ENCODE measurements around the gene HDDC3.

The HDDC3 gene

DNA sequence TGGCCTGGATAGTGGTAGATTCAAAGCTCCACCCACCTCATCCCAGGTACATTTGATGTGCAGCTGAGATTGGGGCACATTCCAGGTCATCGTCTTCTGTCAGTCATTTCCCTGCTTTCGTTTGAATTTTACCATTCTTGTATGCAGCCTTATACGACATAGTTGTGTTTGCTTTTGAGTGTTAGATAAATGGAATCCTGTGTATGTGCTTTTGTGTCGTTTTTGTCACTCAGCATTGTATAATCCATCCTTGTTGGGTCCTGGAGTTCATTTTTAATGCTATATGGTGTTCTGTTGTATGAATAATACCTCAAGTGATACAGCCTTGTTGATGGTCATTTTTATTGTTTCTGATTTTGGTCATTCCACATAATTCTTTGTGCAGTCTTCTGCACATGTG is 29.7 kb upstream of the HDDC3 start:
- Histone ChIP-seq H3K36me3 (ENCODE audit: control insufficient read depth in 2 of 2, insufficient read depth in 2 of 2, low read length in 2 of 2) (peaks cover 33 to 51% of the 10 kb centered on the region in 2 donors), H3K4me1 (ENCODE audit: control insufficient read depth in 2 of 2, insufficient read depth in 2 of 2, low read length in 2 of 2) (peaks cover 4 to 5% of the 10 kb centered on the region in 2 donors), H3K4me3 (ENCODE audit: low read length in 2 of 2) (no peak overlapping the region)

DNA sequence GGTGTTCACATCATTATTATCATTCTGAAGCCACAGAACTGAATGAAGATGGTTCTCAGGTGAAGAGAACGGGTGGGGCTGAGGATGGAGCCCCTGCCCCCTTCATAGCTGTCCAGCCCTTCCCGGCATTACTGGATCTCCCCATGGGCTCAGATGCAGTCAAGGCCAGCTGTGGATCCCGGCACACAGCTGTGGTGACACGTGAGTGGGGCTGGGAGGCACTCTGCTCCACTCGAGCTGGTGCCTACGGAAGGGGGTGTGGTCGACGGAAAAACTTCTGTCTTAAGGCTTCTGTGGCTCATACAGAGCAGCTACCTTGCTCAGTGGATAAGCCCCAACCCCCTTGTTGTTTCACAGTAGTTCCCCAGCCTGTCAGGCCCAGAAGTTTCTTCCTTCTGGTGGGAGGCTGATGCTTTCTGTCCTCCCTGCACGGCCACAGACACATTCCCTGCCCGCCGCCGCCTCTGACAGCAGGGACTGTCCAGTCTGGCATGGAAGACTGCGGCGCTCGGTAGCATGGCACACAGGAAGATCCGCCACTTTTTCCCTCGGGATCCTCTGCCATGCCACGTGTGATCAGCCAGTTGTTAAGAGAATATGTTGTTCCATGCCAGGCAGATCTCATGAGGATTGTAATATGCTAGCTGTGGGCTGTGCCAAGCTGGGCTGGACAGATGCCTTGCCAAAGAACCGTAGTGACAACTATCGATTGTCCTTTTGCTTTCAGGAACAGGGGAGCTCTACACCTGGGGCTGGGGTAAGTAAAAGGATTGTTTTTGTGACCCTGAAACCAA is 28.1 kb upstream of the HDDC3 start:
- Histone ChIP-seq H3K36me3 (ENCODE audit: control insufficient read depth in 2 of 2, insufficient read depth in 2 of 2, low read length in 2 of 2) (peaks cover 22 to 40% of the 10 kb centered on the region in 2 donors), H3K4me3 (ENCODE audit: low read length in 2 of 2) (no peak overlapping the region), H3K4me1 (ENCODE audit: control insufficient read depth in 2 of 2, insufficient read depth in 2 of 2, low read length in 2 of 2) (peaks cover 14 to 15% of the 10 kb centered on the region in 2 donors), H3K9me3 (ENCODE audit: control insufficient read depth in 2 of 2, low read length in 2 of 2) (no peaks in the 10 kb centered on the region), H3K27me3 (ENCODE audit: control insufficient read depth in 2 of 2, insufficient read depth in 2 of 2, low read length in 2 of 2) (no peaks in the 10 kb centered on the region), H3K27ac (ENCODE audit: low read depth in 2 of 2, low read length in 2 of 2) (no peak overlapping the region), H3K9ac (ENCODE audit: low read depth in 1 of 2, low read length in 2 of 2) (no peak overlapping the region)

More for the DNA sequence above, 29.7 kb upstream of the HDDC3 start:
- H3K27me3 ChIP-seq (ENCODE audit: control insufficient read depth in 2 of 2, insufficient read depth in 2 of 2, low read length in 2 of 2) = no peaks in the 10 kb centered on the region
- H3K9me3 ChIP-seq (ENCODE audit: control insufficient read depth in 2 of 2, low read length in 2 of 2) = no peaks in the 10 kb centered on the region
- H3K27ac ChIP-seq (ENCODE audit: low read depth in 2 of 2, low read length in 2 of 2) = no peak overlapping the region
- no peak overlapping the region for H3K9ac ChIP-seq (ENCODE audit: low read depth in 1 of 2, low read length in 2 of 2)

DNA sequence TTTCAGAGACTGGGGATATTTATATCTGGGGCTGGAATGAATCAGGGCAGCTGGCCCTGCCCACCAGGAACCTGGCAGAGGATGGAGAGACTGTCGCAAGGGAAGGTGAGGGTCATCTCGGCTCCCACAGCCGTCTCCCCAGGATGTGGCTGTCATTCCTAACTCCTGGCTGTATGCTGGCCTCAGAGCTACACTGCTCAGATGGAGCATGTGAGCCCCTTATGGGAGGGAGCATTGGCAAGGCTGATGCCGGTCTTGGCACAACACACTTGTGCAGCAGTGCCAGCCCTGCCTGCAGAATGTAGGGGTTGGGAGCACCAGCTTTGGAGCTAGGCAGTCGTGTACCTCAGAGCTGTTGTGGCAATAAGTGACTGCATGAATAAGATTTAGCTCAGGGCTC is 27.5 kb upstream of the HDDC3 start:
- no peaks in the 10 kb centered on the region for H3K27me3 ChIP-seq (ENCODE audit: control insufficient read depth in 2 of 2, insufficient read depth in 2 of 2, low read length in 2 of 2)
- H3K4me1 ChIP-seq (ENCODE audit: control insufficient read depth in 2 of 2, insufficient read depth in 2 of 2, low read length in 2 of 2) = peaks cover 17 to 20% of the 10 kb centered on the region in 2 donors
- no peaks in the 10 kb centered on the region for H3K9me3 ChIP-seq (ENCODE audit: control insufficient read depth in 2 of 2, low read length in 2 of 2)
- no peak overlapping the region for H3K9ac ChIP-seq (ENCODE audit: low read depth in 1 of 2, low read length in 2 of 2)
- no peak overlapping the region for H3K27ac ChIP-seq (ENCODE audit: low read depth in 2 of 2, low read length in 2 of 2)
- H3K4me3 ChIP-seq (ENCODE audit: low read length in 2 of 2) = no peak overlapping the region
- H3K36me3 ChIP-seq (ENCODE audit: control insufficient read depth in 2 of 2, insufficient read depth in 2 of 2, low read length in 2 of 2) = peaks cover 22 to 37% of the 10 kb centered on the region in 2 donors

DNA sequence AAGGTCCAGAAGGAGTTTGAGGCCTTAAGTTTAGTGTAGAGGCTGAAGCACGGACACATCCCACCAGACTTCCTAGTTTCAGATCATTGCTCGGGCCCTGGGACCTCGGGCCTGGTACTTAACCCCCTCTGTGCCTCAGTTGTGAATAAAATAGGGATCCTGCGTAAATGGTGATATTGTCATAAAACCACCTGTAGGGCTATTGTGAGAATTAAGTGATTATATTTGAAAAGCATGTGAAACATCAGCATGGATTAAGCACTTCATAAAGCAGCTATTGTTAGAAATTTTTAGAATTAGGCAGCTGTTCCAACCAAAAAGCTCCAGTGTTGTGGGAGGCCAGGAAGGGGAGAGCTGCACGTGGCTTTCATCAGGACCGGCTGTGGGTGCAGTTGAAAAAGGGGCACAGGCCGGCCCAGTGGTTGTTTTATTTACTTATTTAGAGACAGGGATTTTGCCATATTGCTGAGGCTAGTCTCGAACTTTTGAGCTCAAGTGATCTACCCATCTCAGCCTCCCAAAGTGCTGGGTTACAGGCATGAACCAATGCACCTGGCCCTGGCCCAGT is 26.8 kb upstream of the HDDC3 start:
- Histone ChIP-seq H3K9ac (ENCODE audit: low read depth in 1 of 2, low read length in 2 of 2) (no peak overlapping the region), H3K4me1 (ENCODE audit: control insufficient read depth in 2 of 2, insufficient read depth in 2 of 2, low read length in 2 of 2) (peaks cover 17 to 22% of the 10 kb centered on the region in 2 donors), H3K27me3 (ENCODE audit: control insufficient read depth in 2 of 2, insufficient read depth in 2 of 2, low read length in 2 of 2) (no peaks in the 10 kb centered on the region), H3K36me3 (ENCODE audit: control insufficient read depth in 2 of 2, insufficient read depth in 2 of 2, low read length in 2 of 2) (peaks cover 22 to 36% of the 10 kb centered on the region in 2 donors), H3K9me3 (ENCODE audit: control insufficient read depth in 2 of 2, low read length in 2 of 2) (no peaks in the 10 kb centered on the region), H3K27ac (ENCODE audit: low read depth in 2 of 2, low read length in 2 of 2) (no peak overlapping the region), H3K4me3 (ENCODE audit: low read length in 2 of 2) (no peak overlapping the region)

DNA sequence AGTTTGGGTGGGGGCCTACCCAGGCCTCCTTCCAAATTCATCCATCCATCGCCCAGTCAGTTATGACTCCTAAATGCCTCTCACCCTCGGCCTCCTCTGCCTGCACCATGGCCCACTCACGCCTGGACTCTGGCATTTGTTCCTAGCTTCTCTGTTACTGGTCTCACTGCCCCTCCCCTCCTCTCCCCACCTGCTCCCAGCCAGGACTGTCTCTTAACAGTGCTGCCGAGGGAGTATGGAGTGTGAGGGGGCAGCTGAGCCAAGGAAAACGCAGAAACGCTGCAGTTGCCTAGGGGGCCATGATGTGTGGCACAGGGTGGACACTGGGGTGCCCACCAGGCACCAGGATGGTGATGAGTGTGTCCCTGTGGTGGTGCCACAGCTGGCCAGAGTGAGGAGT is 25.4 kb upstream of the HDDC3 start:
- no peaks in the 10 kb centered on the region for H3K27me3 ChIP-seq (ENCODE audit: control insufficient read depth in 2 of 2, insufficient read depth in 2 of 2, low read length in 2 of 2)
- H3K27ac ChIP-seq (ENCODE audit: low read depth in 2 of 2, low read length in 2 of 2) = no peak overlapping the region
- H3K36me3 ChIP-seq (ENCODE audit: control insufficient read depth in 2 of 2, insufficient read depth in 2 of 2, low read length in 2 of 2) = peaks cover 23 to 40% of the 10 kb centered on the region in 2 donors
- H3K4me1 ChIP-seq (ENCODE audit: control insufficient read depth in 2 of 2, insufficient read depth in 2 of 2, low read length in 2 of 2) = peaks cover 17 to 22% of the 10 kb centered on the region in 2 donors
- no peaks in the 10 kb centered on the region for H3K9me3 ChIP-seq (ENCODE audit: control insufficient read depth in 2 of 2, low read length in 2 of 2)
- H3K4me3 ChIP-seq (ENCODE audit: low read length in 2 of 2) = peak overlapping the region in 1 of 2 donors; percentile 68
- peak overlapping the region in 1 of 2 donors; percentile 99 for H3K9ac ChIP-seq (ENCODE audit: low read depth in 1 of 2, low read length in 2 of 2)

DNA sequence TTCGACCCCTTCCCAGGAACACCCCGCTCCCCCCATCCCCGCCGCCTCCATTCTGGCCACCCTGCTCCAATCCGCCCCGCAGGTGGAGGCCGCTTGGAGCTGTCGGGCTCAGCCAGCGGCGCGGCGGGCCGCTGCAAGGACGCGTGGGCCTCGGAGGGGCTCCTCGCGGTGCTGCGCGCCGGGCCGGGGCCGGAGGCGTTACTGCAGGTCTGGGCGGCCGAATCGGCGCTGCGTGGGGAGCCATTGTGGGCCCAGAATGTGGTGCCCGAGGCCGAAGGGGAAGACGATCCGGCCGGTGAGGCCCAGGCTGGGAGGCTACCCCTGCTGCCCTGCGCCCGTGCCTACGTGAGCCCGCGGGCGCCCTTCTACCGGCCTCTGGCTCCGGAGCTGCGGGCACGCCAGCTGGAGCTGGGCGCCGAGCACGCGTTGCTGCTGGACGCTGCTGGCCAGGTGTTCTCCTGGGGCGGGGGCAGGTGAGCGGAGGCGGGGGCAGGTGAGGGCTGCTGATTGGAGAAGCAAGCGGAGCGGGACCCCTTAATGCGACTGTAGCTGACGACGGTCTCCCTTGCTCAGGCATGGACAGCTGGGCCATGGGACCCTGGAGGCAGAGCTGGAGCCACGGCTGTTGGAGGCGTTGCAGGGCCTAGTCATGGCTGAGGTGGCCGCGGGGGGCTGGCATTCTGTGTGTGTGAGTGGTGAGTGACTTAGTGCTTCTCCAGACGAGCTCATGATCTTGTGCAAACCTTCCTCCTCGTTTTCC is 24.9 kb upstream of the HDDC3 start:
- Histone ChIP-seq H3K9me3 (ENCODE audit: control insufficient read depth in 2 of 2, low read length in 2 of 2) (no peaks in the 10 kb centered on the region), H3K27me3 (ENCODE audit: control insufficient read depth in 2 of 2, insufficient read depth in 2 of 2, low read length in 2 of 2) (no peaks in the 10 kb centered on the region), H3K4me1 (ENCODE audit: control insufficient read depth in 2 of 2, insufficient read depth in 2 of 2, low read length in 2 of 2) (peaks cover 17 to 22% of the 10 kb centered on the region in 2 donors), H3K36me3 (ENCODE audit: control insufficient read depth in 2 of 2, insufficient read depth in 2 of 2, low read length in 2 of 2) (peaks cover 22 to 37% of the 10 kb centered on the region in 2 donors), H3K4me3 (ENCODE audit: low read length in 2 of 2) (peak overlapping the region; percentile 68 to 78), H3K9ac (ENCODE audit: low read depth in 1 of 2, low read length in 2 of 2) (peak overlapping the region in 1 of 2 donors; percentile 99), H3K27ac (ENCODE audit: low read depth in 2 of 2, low read length in 2 of 2) (no peak overlapping the region)

DNA sequence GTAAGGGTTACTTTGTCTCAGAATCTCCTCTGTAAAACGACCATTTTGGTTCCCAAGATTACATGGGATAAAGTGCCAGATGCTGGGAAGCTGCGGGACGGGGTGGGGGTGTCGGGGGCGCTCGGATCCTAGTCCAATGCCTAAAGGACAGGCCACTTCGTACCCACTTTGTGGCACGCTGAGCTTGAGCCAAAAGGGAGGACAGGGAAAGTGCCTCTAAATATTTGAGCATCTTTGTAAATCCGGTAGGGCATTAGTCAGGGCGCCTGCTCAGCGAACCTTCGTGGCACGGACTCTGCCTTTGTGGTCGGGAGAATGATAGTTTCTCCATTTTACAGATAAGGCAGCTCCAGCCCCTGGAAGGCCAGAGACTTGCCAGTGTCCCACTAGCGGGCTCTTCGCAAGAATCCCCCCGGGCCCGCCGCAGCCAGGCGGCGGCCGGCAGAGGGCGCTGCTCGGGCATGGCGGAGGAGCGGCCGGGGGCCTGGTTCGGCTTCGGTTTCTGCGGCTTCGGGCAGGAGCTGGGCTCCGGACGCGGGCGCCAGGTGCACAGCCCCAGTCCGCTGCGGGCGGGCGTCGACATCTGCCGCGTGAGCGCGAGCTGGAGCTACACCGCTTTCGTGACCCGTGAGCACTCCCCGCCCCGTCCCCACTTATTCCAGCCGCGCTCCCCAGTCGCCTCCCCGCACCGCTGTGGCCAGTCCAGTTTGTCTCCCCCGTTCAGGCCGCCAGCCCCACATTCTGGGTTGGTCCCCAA is 24.1 kb upstream of the HDDC3 start:
- H3K4me1 ChIP-seq (ENCODE audit: control insufficient read depth in 2 of 2, insufficient read depth in 2 of 2, low read length in 2 of 2) = peaks cover 17 to 22% of the 10 kb centered on the region in 2 donors
- peak overlapping the region; percentile 63 to 78 for H3K4me3 ChIP-seq (ENCODE audit: low read length in 2 of 2)
- peak overlapping the region; percentile 56 to 99 for H3K9ac ChIP-seq (ENCODE audit: low read depth in 1 of 2, low read length in 2 of 2)
- peaks cover 23 to 37% of the 10 kb centered on the region in 2 donors for H3K36me3 ChIP-seq (ENCODE audit: control insufficient read depth in 2 of 2, insufficient read depth in 2 of 2, low read length in 2 of 2)
- peak overlapping the region; percentile 32 to 34 for H3K27ac ChIP-seq (ENCODE audit: low read depth in 2 of 2, low read length in 2 of 2)
- no peaks in the 10 kb centered on the region for H3K9me3 ChIP-seq (ENCODE audit: control insufficient read depth in 2 of 2, low read length in 2 of 2)
- no peaks in the 10 kb centered on the region for H3K27me3 ChIP-seq (ENCODE audit: control insufficient read depth in 2 of 2, insufficient read depth in 2 of 2, low read length in 2 of 2)

DNA sequence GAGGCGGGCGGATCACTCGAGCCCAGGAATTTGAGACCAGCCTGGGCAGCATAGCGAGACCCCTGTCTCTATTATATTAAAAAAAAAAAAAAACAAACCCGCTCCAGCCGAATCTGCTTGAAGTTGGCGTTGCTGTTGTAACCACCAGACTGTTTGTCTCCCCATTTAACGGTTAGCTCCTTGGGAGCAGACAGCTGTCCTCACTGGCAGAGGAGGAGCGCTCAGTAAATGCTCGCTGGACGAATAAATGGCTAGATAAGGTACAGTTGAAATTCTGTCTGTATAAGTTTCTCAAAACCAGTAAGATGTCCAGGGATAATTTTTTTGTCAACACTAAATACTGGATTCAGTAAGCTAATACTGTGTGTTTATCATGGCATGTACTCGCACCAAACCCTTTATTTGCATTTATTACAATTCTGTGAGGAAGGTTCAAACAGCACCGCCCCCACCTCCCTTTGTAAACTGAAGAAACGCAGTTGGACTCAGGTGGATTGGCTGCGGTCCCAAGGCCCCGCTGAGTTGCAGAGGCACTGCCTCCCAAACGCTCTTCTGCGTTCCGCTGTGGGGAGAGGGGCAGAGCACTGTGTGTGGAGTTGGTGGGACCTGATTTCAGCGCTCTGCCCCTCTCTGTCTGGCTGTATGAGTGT is 23.4 kb upstream of the HDDC3 start:
- no peaks in the 10 kb centered on the region for H3K27me3 ChIP-seq (ENCODE audit: control insufficient read depth in 2 of 2, insufficient read depth in 2 of 2, low read length in 2 of 2)
- H3K4me1 ChIP-seq (ENCODE audit: control insufficient read depth in 2 of 2, insufficient read depth in 2 of 2, low read length in 2 of 2) = peaks cover 17 to 22% of the 10 kb centered on the region in 2 donors
- peak overlapping the region; percentile 88 to 92 for H3K4me3 ChIP-seq (ENCODE audit: low read length in 2 of 2)
- no peaks in the 10 kb centered on the region for H3K9me3 ChIP-seq (ENCODE audit: control insufficient read depth in 2 of 2, low read length in 2 of 2)
- H3K27ac ChIP-seq (ENCODE audit: low read depth in 2 of 2, low read length in 2 of 2) = peak overlapping the region; percentile 96 to 99
- H3K9ac ChIP-seq (ENCODE audit: low read depth in 1 of 2, low read length in 2 of 2) = peak overlapping the region; percentile 95 to 99
- peaks cover 17 to 35% of the 10 kb centered on the region in 2 donors for H3K36me3 ChIP-seq (ENCODE audit: control insufficient read depth in 2 of 2, insufficient read depth in 2 of 2, low read length in 2 of 2)
